ENCODE measurements around the gene CREG2. TPM values are rescaled to one million over a fixed set of nuclear protein-coding genes. Genes with fewer than 3 reads are reported as not detected.
A peak's percentile ranks its signal among the peaks of the same experiment; 100 is the strongest.

Gene CREG2
- total RNA-seq, 1 experiment from 2014 or later: not detected

- Mint-ChIP-seq H3K27me3 (ENCODE audit: insufficient read depth, unreplicated experiment) (no peaks in the 10 kb centered on the region), H3K36me3 (ENCODE audit: insufficient read depth, unreplicated experiment) (peaks cover 32% of the 10 kb centered on the region), H3K4me3 (ENCODE audit: unreplicated experiment) (no peak overlapping the region), H3K4me1 (ENCODE audit: insufficient read depth, unreplicated experiment) (peaks cover 31% of the 10 kb centered on the region), H3K27ac (ENCODE audit: low read depth, unreplicated experiment) (no peak overlapping the region), H3K9me3 (ENCODE audit: unreplicated experiment) (no peaks in the 10 kb centered on the region)
- no peak for TF ChIP-seq CTCF (IDR thresholded peaks at IDR 0.05; ENCODE audit: unreplicated experiment)
- ChIA-PET CTCF (no interaction called here), POLR2A (interaction anchor here (1.4 kb wide), 1 partner anchor 12 kb away, joined by 3 read pairs; the partner anchor contains the start of gene RNF149)
- BruUV-seq (replicated peaks): no TSS peak
- no peak for DNase-seq (ENCODE audit: unreplicated experiment)
- intact Hi-C loops (cut with micrococcal nuclease): no loop called here
Measured at GRCh38 chr2:101296371-101296770, 90.9 kb downstream of the CREG2 start.

- no peak overlapping the region for H3K4me3 Mint-ChIP-seq (ENCODE audit: unreplicated experiment)
- H3K27ac Mint-ChIP-seq (ENCODE audit: low read depth, unreplicated experiment): no peak overlapping the region
- TF ChIP-seq CTCF (IDR thresholded peaks at IDR 0.05; ENCODE audit: unreplicated experiment): no peak
- H3K4me1 Mint-ChIP-seq (ENCODE audit: insufficient read depth, unreplicated experiment): peaks cover 27% of the 10 kb centered on the region
- H3K36me3 Mint-ChIP-seq (ENCODE audit: insufficient read depth, unreplicated experiment): peaks cover 35% of the 10 kb centered on the region
- no TSS peak for BruUV-seq (replicated peaks)
- ChIA-PET POLR2A (interaction anchor here (0.6 to 1.4 kb wide), 2 partner anchors 10 to 13 kb away, joined by 3 read pairs; partner anchors contain the start of gene RNF149), CTCF (no interaction called here)
- intact Hi-C loops (cut with micrococcal nuclease): no loop called here
- DNase-seq (ENCODE audit: unreplicated experiment): no peak
- H3K9me3 Mint-ChIP-seq (ENCODE audit: unreplicated experiment): no peaks in the 10 kb centered on the region
- H3K27me3 Mint-ChIP-seq (ENCODE audit: insufficient read depth, unreplicated experiment): no peaks in the 10 kb centered on the region
Measured at GRCh38 chr2:101295895-101296294, 91.4 kb downstream of the CREG2 start.

Small RNA genes lying within 50 kb of the gene (microRNA-seq; reads per million reads assigned to microRNA genes)
- 1.7 reads per million, percentile 11 among the genes with 10 or more reads in this experiment for gene MIR5696

Other genes with a start within 250 kb of the CREG2 start
- gene TBC1D8, start 236.1 kb downstream of the CREG2 start, total RNA-seq (2022): 48.1 and 50.9 TPM in 2 replicates
- 33.4 and 38.5 TPM in 2 replicates for gene CNOT11, start 134.6 kb downstream of the CREG2 start, total RNA-seq (2022)
- 34.7 and 34.8 TPM in 2 replicates for gene RNF149, start 78.8 kb downstream of the CREG2 start, total RNA-seq (2022)
- not detected in 2 replicates for gene RFX8, start 87.6 kb upstream of the CREG2 start, total RNA-seq (2022)